ENCODE results near the gene TPP1.

Gene TPP1

GRCh38 chr11:6646918-6647679, 27.9 kb upstream of the TPP1 start:
- DNase-seq = peak; percentile 8 to 33

GRCh38 chr11:6646576-6646917, 27.3 kb upstream of the TPP1 start:
- no peak for DNase-seq

GRCh38 chr11:6646071-6646470, 26.8 kb upstream of the TPP1 start:
- DNase-seq = peak; percentile 41 to 58

GRCh38 chr11:6642957-6643356, 23.7 kb upstream of the TPP1 start:
- no peak for DNase-seq

GRCh38 chr11:6640985-6641701, 21.9 kb upstream of the TPP1 start:
- no peak for DNase-seq

- no peak for DNase-seq
These were observed 21.1 kb upstream of the TPP1 start for GRCh38 chr11:6640036-6640984.

GRCh38 chr11:6638429-6638828, 19.2 kb upstream of the TPP1 start:
- DNase-seq = no peak

GRCh38 chr11:6637871-6638270, 18.6 kb upstream of the TPP1 start:
- DNase-seq = no peak

- DNase-seq = no peak
These were observed 17.3 kb upstream of the TPP1 start for GRCh38 chr11:6636480-6636879.

- peak; percentile 80 to 82 for DNase-seq
These were observed 16.1 kb upstream of the TPP1 start for GRCh38 chr11:6635082-6635932.

GRCh38 chr11:6634534-6634933, 15.3 kb upstream of the TPP1 start:
- DNase-seq = no peak

- DNase-seq = no peak
These were observed 14.5 kb upstream of the TPP1 start for GRCh38 chr11:6633422-6634408.

- no peak for DNase-seq
These were observed 13.2 kb upstream of the TPP1 start for GRCh38 chr11:6632116-6633073.

GRCh38 chr11:6631361-6631890, 12.2 kb upstream of the TPP1 start:
- no peak for DNase-seq

GRCh38 chr11:6630632-6631291, 11.5 kb upstream of the TPP1 start:
- DNase-seq = no peak

- no peak for DNase-seq
These were observed 10.8 kb upstream of the TPP1 start for GRCh38 chr11:6629892-6630631.

GRCh38 chr11:6629573-6629891, 10.3 kb upstream of the TPP1 start:
- no peak for DNase-seq

GRCh38 chr11:6628526-6628925, 9.3 kb upstream of the TPP1 start:
- no peak for DNase-seq

All from inflammatory macrophage (primary cell).